Motor neuron (in vitro differentiated cells): ENCODE results near the gene PTH2R. TPM values are rescaled to one million over a fixed set of nuclear protein-coding genes. Genes with fewer than 3 reads are reported as not detected.

Experiments
- ATAC-seq, 8 experiments: fragments of 200-7000 bp; cut with Tn5 transposase; replicated peaks in 6 of 8; 2 replicates each; pipeline ENCODE4 v1.8.0; 2021; ENCODE audit warnings: mild to moderate bottlenecking in 8 of 8, moderate library complexity in 8 of 8
- H3K27ac ChIP-seq, 2 donors: fragments of 250-450 bp; sonication (Bioruptor Pico); 2 replicates each; pipeline ENCODE4 v1.9.0; 2021; ENCODE audit warnings: antibody characterized with exemption in 2 of 2, mild to moderate bottlenecking in 2 of 2, moderate library complexity in 1 of 2
- H3K4me1 ChIP-seq, 2 donors: fragments of 250-450 bp; sonication (Bioruptor Pico); replicated peaks in 1 of 2; 2 replicates each; pipeline ENCODE4 v1.6.1; 2021; ENCODE audit warnings: antibody characterized with exemption in 2 of 2, mild to moderate bottlenecking in 2 of 2, moderate library complexity in 1 of 2
- H3K4me3 ChIP-seq, 5 donors: fragments of 250-450 bp; sonication (Bioruptor Pico); 2 replicates each; pipeline ENCODE4 v1.9.0; 2021; ENCODE audit warnings: antibody characterized with exemption in 5 of 5, mild to moderate bottlenecking in 5 of 5, moderate library complexity in 4 of 5
- WGBS, 10 experiments: fragments of 450-650 bp; shearing (Covaris generic); methylation state at CpG; one replicate each; pipeline ENCODE4 v1.0.0; 2022; 5-methylcytosine and 5-hydroxymethylcytosine counted together
- in situ Hi-C, 9 experiments: fragments of 400-800 bp; cut with MboI; loops; one replicate each; pipeline ENCODE4 v1.15.0; 2021; ENCODE audit warnings: low sequenced_read_pairs in 9 of 9, low pct_unique_long_range_greater_than_20kb in 2 of 9; ENCODE audit not compliant: unreplicated experiment in 9 of 9
- total RNA-seq, 8 experiments: library from RNA; unstranded; fragments of 300-600 nt; gene quantifications; 2 replicates each; pipeline versions ENCODE4 v1.2.3 to v1.2.4, GENCODE V29; 2022

PTH2R gene
- total RNA-seq, 8 experiments from 2014 or later, result 0.11 to 4.4 (median 0.33) TPM

- H3K4me3 ChIP-seq, result no peak overlapping the region
- no peaks in the 10 kb centered on the region for H3K4me1 ChIP-seq
- in situ Hi-C loops, result no loop called here
- H3K27ac ChIP-seq, result no peak overlapping the region
- 0% methylated on average over 1 of the region's 1 CpG; no CpG with 5 or more reads in 7 of the 10 experiments for WGBS, 10 experiments
- ATAC-seq, result no peak
Measured at GRCh38 chr2:208542465-208543041, 136.0 kb downstream of the PTH2R start.

Other genes with a start within 250 kb of the PTH2R start
- gene CRYGA, start 243.2 kb upstream of the PTH2R start, total RNA-seq, result under 1 TPM in 4 of 8 experiments, not detected in 4; 0.33 to 0.94 (median 0.70) TPM
- 100 to 1,000 TPM in 1 of 8 experiments, 10 to 100 TPM in 4, 1 to 10 TPM in 2, under 1 TPM in 1; 0.61 to 217 (median 12.9) TPM for gene C2orf80, start 216.8 kb upstream of the PTH2R start, total RNA-seq
- gene IDH1, start 151.7 kb upstream of the PTH2R start, total RNA-seq, result 100 to 1,000 TPM in 7 of 8 experiments, 10 to 100 TPM in 1; 82.9 to 915 (median 210) TPM
- 10 to 100 TPM; 20.0 to 57.9 (median 26.1) TPM for gene PIKFYVE, start 140.5 kb upstream of the PTH2R start, total RNA-seq